ENCODE results near the gene MST1. TPM values are rescaled to one million over a fixed set of nuclear protein-coding genes. Genes with fewer than 3 reads are reported as not detected.

MST1 gene
- total and polyA plus RNA-seq, 3 donors from 2014 or later: 60.3 to 73.4 (median 67.1) TPM

GRCh38 chr3:49650637-49651036 is 38.6 kb downstream of the MST1 start:
- DNase-seq: no peak
- Histone ChIP-seq H3K36me3 (ENCODE audit: low read depth, missing control alignments) (no peaks in the 10 kb centered on the region), H3K27me3 (no peaks in the 10 kb centered on the region), H3K4me1 (no peaks in the 10 kb centered on the region), H3K27ac (no peak overlapping the region), H3K4me3 (no peak overlapping the region), H3K9me3 (no peaks in the 10 kb centered on the region)
- WGBS, 2 donors: 73 to 93% methylated on average over 7 to 8 of the region's 8 CpGs
- TF ChIP-seq POLR2A (IDR thresholded peaks at IDR 0.05) (no peak), CTCF (IDR thresholded peaks at IDR 0.05) (no peak)
- intact Hi-C loops (cut with DNase I; ENCODE audit: low total_unique reads): no loop called here

GRCh38 chr3:49650177-49650576 is 39.1 kb downstream of the MST1 start:
- DNase-seq: no peak
- Histone ChIP-seq H3K27me3 (no peaks in the 10 kb centered on the region), H3K4me3 (no peak overlapping the region), H3K36me3 (ENCODE audit: low read depth, missing control alignments) (no peaks in the 10 kb centered on the region), H3K9me3 (no peaks in the 10 kb centered on the region), H3K27ac (no peak overlapping the region), H3K4me1 (no peaks in the 10 kb centered on the region)
- 88 to 100% methylated on average over 1 of the region's 1 CpG for WGBS, 2 donors
- intact Hi-C loops (cut with DNase I; ENCODE audit: low total_unique reads): no loop called here
- no peak for TF ChIP-seq CTCF (IDR thresholded peaks at IDR 0.05)
- no peak for TF ChIP-seq POLR2A (IDR thresholded peaks at IDR 0.05)

GRCh38 chr3:49649576-49649975 is 39.7 kb downstream of the MST1 start:
- WGBS, 2 donors: 75% methylated on average over 1 of the region's 1 CpG; no CpG with 5 or more reads in 1 of the 2 donors
- H3K27me3 ChIP-seq: no peaks in the 10 kb centered on the region
- H3K27ac ChIP-seq: no peak overlapping the region
- intact Hi-C loops (cut with DNase I; ENCODE audit: low total_unique reads): no loop called here
- no peaks in the 10 kb centered on the region for H3K4me1 ChIP-seq
- no peak overlapping the region for H3K4me3 ChIP-seq
- no peaks in the 10 kb centered on the region for H3K9me3 ChIP-seq
- no peak for DNase-seq
- TF ChIP-seq CTCF (IDR thresholded peaks at IDR 0.05): no peak
- no peak for TF ChIP-seq POLR2A (IDR thresholded peaks at IDR 0.05)
- H3K36me3 ChIP-seq (ENCODE audit: low read depth, missing control alignments): no peaks in the 10 kb centered on the region

- WGBS, 2 donors: 93% methylated on average over 2 to 3 of the region's 3 CpGs
- DNase-seq: no peak
- no peak for TF ChIP-seq CTCF (IDR thresholded peaks at IDR 0.05)
- TF ChIP-seq POLR2A (IDR thresholded peaks at IDR 0.05): no peak
- H3K27ac ChIP-seq: no peak overlapping the region
- no peaks in the 10 kb centered on the region for H3K9me3 ChIP-seq
- no peaks in the 10 kb centered on the region for H3K27me3 ChIP-seq
- intact Hi-C loops (cut with DNase I; ENCODE audit: low total_unique reads): no loop called here
- H3K4me1 ChIP-seq: no peaks in the 10 kb centered on the region
- no peak overlapping the region for H3K4me3 ChIP-seq
- H3K36me3 ChIP-seq (ENCODE audit: low read depth, missing control alignments): no peaks in the 10 kb centered on the region
These were observed 40.8 kb downstream of the MST1 start for GRCh38 chr3:49648354-49649019.

- Histone ChIP-seq H3K27me3 (no peaks in the 10 kb centered on the region), H3K27ac (no peak overlapping the region), H3K4me3 (no peak overlapping the region), H3K9me3 (no peaks in the 10 kb centered on the region), H3K36me3 (ENCODE audit: low read depth, missing control alignments) (no peaks in the 10 kb centered on the region), H3K4me1 (no peaks in the 10 kb centered on the region)
- WGBS, 2 donors: 77 to 88% methylated on average over 2 of the region's 2 CpGs
- intact Hi-C loops (cut with DNase I; ENCODE audit: low total_unique reads): no loop called here
- DNase-seq: no peak
- TF ChIP-seq POLR2A (IDR thresholded peaks at IDR 0.05) (no peak), CTCF (IDR thresholded peaks at IDR 0.05) (no peak)
These were observed 41.5 kb downstream of the MST1 start for GRCh38 chr3:49647741-49648140.
